HG03520 (cell line): ENCODE results near the gene NEMF.
"Not testable (repeated sequence)": the region's sequence is repeated elsewhere in the genome, so short reads cannot be mapped to it uniquely, and the experiment has no call there.

Source experiments
- ATAC-seq: cut with Tn5 transposase; IDR thresholded peaks from one replicate; pipeline ENCODE4 v1.9.1; 2021; ENCODE audit warnings: mild to moderate bottlenecking, moderate library complexity; ENCODE audit not compliant: unreplicated experiment

Gene NEMF

GRCh38 chr14:49879646-49880204, 27.1 kb upstream of the NEMF start:
- peak; percentile 85 for ATAC-seq

DNA sequence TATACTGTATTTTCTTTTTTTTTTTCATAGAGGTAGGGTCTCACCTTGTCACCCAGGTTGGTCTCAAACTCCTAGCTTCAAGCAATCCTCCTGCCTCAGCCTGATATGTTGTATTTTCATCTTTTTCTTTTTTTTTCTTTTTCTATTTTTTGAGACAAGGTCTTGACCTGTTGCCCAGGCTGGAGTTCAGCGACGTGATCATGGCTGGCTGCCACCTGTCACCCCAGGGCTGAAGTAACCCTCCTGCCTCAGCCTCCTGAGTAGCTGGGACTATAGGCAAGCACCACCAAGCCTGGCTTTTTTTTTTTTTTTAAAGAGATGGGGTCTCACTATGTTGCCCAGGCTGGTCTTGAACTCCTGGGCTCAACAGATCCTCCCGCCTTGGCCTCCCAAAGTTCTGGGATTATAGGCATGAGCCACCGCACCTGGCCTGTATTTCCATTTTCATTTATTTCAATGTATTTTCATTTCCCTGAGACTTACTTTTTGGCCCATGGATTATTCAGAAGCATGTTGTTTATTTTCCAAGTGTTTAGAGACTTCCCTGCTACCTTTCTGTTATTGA, 24.1 kb upstream of the NEMF start:
- ATAC-seq, result no peak

DNA sequence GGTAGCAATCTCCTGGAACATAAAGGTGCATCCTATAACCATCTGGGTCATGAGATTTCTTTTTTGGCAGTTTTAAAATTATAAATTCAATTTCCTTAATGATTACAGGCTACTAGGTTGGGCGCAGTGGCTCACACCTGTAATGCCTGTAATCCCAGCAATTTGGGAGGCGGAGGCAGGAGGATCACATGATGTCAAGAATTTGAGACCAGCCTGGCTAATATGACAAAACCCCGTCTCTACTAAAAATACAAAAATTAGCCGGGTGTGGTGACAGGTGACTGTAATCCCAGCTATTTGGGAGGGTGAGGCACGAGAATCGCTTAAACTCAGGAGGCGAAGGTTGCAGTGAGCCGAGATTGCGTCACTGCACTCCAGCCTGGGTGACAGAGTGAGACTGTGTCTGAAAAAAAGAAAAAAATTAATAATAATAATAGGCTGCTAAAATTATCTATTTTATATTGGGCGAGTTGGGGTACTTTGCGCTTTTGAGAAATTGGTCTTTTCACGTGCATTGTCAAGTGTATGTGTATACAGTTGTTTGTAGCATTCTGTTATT, 23.1 kb upstream of the NEMF start:
- ATAC-seq, result no peak

GRCh38 chr14:49873548-49873947, 21.0 kb upstream of the NEMF start:
- not testable (repeated sequence) for ATAC-seq

DNA sequence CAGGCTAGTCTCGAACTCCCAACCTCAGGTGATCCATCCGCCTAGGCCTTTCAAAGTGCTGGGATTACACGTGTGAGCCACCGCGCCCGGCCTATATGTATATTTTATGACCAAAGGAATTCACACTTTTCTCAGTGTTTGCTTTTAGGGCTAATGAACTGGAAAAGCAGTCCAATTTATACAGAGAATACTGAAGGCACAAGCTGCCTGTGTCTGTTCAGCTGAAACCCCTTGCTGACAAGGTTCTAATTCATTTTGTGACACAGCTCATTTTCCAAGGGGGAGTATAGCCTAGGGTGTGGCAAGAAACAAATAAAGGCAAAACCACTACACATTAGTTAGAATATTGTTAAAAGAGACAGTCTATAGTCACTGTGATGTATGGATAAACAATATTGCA, 18.3 kb upstream of the NEMF start:
- no peak for ATAC-seq

GRCh38 chr14:49868720-49869114, 16.1 kb upstream of the NEMF start:
- ATAC-seq, result no peak

DNA sequence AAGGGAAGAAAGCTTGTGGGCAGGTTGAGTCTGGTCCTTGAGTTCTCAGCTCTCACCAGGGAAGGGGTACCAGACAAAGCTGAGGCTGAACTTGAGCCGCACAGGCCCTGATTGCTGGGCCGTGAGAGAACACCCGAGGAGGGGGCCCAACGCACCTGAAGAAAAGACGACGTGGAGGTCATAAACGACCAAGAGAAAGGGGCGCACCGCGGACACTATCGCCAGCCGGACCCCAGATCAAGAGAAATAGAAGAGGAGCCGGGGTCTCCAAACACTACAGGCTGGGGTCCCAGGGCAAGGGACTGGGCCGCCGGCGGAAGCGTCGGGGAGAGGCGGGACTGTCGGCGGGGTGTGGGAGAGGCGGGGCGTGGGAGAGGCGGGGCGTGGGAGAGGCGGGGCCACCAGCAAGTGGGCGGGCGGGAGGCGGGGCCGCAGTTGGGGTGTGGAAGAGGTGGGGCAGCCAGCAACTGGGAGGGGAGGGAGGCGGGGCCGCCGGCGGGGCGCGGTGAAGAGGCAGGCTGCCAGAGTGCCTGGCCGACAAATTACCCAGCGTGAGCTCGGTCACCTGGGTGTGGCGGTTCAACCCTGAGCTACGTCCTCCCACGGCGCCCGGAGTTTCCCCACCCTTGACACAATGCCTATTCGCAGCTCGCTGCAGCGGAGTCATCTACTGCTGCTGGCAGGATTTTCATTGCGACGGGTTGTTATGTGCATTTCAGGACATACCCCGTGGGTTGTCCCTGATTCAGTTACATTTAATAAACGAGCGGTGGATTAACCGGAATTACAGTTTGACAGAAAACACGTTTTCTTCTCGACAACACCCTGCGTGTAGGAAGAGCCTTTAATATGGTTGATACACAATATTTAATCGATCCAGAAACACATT, 15.5 kb upstream of the NEMF start:
- peak; percentile 81 for ATAC-seq

- ATAC-seq, result no peak
Observed at GRCh38 chr14:49865431-49865859, 12.9 kb upstream of the NEMF start.

DNA sequence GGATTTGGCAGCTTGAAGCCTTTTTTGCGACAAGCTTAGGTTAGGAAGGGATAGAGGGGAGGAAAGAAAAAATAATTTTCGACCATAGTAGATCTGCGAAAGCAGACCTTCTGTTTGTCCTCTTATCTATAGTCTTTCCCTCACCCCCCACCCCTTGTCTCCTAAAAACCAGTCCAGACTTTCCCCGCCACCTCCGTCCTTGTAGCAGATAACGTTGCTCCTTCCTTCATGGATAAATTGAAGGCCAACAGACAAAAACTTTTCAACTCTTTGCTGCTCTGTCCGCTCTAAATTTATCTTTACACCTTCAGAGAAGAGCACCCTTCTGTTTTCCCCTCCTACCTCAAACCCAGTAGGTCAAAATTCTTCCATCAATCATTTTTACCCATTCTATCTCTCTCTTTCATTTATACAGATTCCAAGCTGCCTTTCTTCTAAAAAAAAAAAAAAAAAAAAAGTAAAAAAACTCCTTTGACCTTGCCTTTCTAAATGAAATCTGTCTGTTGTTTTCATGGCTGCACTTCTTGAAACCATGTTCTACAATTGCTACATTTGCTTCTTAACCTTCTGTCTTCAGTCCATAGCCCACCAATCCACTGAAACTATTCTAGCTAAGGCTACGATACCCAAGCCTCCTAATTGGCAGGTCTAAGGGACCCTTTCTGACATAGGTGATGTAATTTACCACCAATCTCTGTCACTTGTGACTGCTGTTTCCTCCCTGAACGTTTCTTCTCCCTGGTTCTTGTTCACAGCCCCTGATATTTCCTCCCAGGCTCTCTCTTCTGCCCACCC, 11.1 kb upstream of the NEMF start:
- no peak for ATAC-seq

GRCh38 chr14:49862089-49862673, 9.6 kb upstream of the NEMF start:
- peak; percentile 22 for ATAC-seq

DNA sequence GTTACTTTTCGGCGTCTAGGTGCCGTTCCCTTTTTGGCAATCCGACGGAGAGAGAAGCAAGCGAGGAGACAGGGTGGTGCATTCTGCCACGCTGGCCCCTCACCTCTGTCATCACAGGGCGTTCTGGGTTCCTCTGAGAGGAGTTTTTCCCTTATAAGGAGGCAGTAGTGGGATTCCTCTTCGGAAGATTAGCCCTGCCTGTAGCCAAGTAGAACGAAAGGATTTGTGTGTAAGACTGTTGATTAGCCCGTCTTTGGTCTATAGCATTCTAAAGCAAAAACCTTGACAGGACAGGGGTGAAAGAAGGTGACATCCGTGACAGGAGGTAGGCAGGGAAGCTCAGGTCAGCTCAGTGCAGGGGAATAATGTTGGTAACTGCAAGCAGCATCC, 9.1 kb upstream of the NEMF start:
- ATAC-seq, result peak; percentile 7

- ATAC-seq, result no peak
Observed at GRCh38 chr14:49860988-49861698, 8.6 kb upstream of the NEMF start.

- no peak for ATAC-seq
Observed at GRCh38 chr14:49858383-49858782, 5.8 kb upstream of the NEMF start.

DNA sequence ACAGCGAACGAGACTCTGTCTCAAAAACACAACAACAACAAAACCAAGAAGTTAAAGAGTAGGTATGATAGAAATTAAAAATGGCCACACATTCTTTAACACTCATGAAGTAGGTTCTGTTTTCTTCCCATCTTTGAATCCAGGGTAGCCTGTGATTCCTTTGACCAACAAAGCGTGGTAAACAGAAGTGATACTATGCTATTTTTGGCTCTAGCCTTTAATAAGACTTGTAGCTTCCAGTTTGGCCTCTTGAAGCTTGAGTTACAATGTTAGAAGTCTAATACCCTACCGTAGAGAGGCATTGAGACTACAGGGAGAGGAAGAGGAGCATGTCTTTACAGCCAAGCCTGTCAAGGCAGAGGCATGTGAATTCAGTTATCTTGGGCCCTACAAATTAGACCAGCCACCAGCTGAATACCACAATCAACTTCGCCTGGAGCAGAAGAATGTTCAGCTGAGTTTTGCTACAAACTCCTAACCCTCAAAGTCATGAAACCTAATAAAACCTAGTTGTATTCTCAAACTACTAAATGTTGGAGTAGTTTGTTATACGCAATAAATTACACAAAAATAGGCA, 4.9 kb upstream of the NEMF start:
- ATAC-seq, result no peak

DNA sequence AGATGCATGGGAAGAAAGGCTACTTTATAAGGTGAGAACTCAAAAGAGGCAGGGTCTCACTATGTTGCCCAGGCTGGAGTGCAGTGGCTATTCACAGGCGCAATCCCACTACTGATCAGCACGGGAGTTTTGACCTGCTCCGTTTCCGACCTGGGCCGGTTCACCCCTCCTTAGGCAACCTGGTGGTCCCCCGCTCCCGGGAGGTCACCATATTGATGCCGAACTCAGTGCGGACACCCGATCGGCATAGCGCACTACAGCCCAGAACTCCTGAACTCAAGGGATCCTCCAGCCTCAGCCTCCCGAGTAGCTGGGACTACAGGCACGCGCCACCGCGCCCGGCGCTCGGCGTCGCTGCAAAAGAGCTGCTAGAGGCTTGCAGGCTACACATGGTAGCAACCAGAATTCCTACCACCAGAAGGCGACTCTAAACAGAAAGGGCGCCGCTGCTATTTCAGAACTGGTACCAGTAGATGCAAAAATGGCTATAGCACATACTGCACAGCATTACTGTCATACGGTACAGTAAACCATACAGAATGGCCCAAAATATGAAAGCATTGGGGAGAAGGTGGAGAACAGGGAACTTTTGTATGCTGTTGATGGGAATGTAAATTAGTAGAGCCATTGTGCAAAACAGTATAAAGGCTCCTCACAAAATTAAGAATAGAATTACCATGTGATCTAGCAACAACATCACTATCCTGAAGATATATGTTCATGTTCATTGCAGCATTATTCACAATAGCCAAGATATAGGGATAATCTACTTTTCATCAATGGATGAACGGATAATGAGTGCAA, 1.2 kb upstream of the NEMF start:
- peak; percentile 36 for ATAC-seq

- peak; percentile 2 for ATAC-seq
Observed at GRCh38 chr14:49853158-49853477, 530 bp upstream of the NEMF start.

GRCh38 chr14:49851813-49852212, 775 bp downstream of the NEMF start:
- no peak for ATAC-seq

DNA sequence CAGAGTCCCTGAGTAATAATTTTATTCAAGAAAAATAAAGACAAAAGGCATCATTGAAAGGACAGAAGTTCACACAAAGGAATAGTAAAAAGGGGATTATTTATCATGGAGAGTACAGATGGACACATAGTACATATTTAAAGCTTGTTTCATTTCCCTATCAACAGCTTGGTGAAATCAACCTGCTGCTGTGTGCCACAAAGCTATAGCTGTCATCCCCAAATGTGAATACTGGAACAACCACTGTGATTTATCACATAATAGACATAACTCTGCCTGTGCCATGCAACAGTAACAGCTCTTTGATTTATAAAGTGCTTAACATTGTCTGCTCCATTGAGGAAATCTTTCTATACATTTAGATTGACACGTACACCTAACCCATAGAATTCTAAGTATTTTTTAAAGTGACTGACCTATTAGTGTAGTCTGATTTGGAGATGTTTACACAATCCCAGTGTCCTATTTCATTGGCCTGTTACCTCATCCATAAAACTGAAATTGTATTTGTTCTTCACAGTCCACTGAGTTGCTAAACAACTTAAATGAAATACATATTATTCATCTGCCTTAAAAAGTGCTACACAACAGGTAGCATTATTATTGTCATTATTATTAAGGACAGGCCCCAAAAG, 3.3 kb downstream of the NEMF start:
- ATAC-seq, result no peak

GRCh38 chr14:49828640-49829039, 23.9 kb downstream of the NEMF start:
- no peak for ATAC-seq
